HS-27A (cell line): ENCODE measurements around the gene PPP1R16B.

Experiments
- DNase-seq: peaks from one replicate; pipeline ENCODE4 v3.0.0-alpha.2; 2012; ENCODE audit warnings: low read depth, missing footprints

The PPP1R16B gene

GRCh38 chr20:38896009-38896594, 90.6 kb downstream of the PPP1R16B start:
- no peak for DNase-seq

- DNase-seq, result no peak
Observed at GRCh38 chr20:38897267-38897666, 91.8 kb downstream of the PPP1R16B start.

GRCh38 chr20:38900606-38901005, 95.1 kb downstream of the PPP1R16B start:
- DNase-seq, result no peak

GRCh38 chr20:38902601-38903000, 97.1 kb downstream of the PPP1R16B start:
- DNase-seq, result no peak

- DNase-seq, result no peak
Observed at GRCh38 chr20:38903335-38903734, 97.8 kb downstream of the PPP1R16B start.

GRCh38 chr20:38905375-38905774, 99.9 kb downstream of the PPP1R16B start:
- no peak for DNase-seq

GRCh38 chr20:38907918-38908677, 102.6 kb downstream of the PPP1R16B start:
- DNase-seq, result no peak

GRCh38 chr20:38915355-38915754, 109.9 kb downstream of the PPP1R16B start:
- no peak for DNase-seq

GRCh38 chr20:38917657-38918056, 112.2 kb downstream of the PPP1R16B start:
- DNase-seq, result no peak

GRCh38 chr20:38918172-38918571, 112.7 kb downstream of the PPP1R16B start:
- no peak for DNase-seq

- DNase-seq, result no peak
Observed at GRCh38 chr20:38919683-38920082, 114.2 kb downstream of the PPP1R16B start.

GRCh38 chr20:38920411-38920810, 114.9 kb downstream of the PPP1R16B start:
- no peak for DNase-seq

GRCh38 chr20:38920851-38921250, 115.4 kb downstream of the PPP1R16B start:
- no peak for DNase-seq

GRCh38 chr20:38924718-38925117, 119.2 kb downstream of the PPP1R16B start:
- DNase-seq, result no peak

- peak; percentile 95 for DNase-seq
Observed at GRCh38 chr20:38926142-38926933, 120.8 kb downstream of the PPP1R16B start, which contains the start of gene FAM83D. Gene FAM83D, plus strand, starts transcription at chr20:38926417. Its CDS starts 26 bp downstream, at chr20:38926443.

- no peak for DNase-seq
Observed at GRCh38 chr20:38926934-38927616, 121.6 kb downstream of the PPP1R16B start.

- no peak for DNase-seq
Observed at GRCh38 chr20:38927902-38928578, 122.5 kb downstream of the PPP1R16B start.

GRCh38 chr20:38930242-38930569, 124.7 kb downstream of the PPP1R16B start:
- DNase-seq, result no peak

GRCh38 chr20:38931984-38932383, 126.5 kb downstream of the PPP1R16B start:
- no peak for DNase-seq

- DNase-seq, result no peak
Observed at GRCh38 chr20:38932457-38933120, 127.1 kb downstream of the PPP1R16B start.

GRCh38 chr20:38934530-38934929, 129.0 kb downstream of the PPP1R16B start:
- DNase-seq, result no peak
